ENCODE measurements around the gene DEAF1. TPM values are rescaled to one million over a fixed set of nuclear protein-coding genes. Genes with fewer than 3 reads are reported as not detected.

The DEAF1 gene
- total and polyA plus RNA-seq, 10 of the 15 experiments (the other 5 are each of a cell fraction or from before 2014, with no cell fraction given): 0.68 to 51.3 (median 25.9) TPM

DNA sequence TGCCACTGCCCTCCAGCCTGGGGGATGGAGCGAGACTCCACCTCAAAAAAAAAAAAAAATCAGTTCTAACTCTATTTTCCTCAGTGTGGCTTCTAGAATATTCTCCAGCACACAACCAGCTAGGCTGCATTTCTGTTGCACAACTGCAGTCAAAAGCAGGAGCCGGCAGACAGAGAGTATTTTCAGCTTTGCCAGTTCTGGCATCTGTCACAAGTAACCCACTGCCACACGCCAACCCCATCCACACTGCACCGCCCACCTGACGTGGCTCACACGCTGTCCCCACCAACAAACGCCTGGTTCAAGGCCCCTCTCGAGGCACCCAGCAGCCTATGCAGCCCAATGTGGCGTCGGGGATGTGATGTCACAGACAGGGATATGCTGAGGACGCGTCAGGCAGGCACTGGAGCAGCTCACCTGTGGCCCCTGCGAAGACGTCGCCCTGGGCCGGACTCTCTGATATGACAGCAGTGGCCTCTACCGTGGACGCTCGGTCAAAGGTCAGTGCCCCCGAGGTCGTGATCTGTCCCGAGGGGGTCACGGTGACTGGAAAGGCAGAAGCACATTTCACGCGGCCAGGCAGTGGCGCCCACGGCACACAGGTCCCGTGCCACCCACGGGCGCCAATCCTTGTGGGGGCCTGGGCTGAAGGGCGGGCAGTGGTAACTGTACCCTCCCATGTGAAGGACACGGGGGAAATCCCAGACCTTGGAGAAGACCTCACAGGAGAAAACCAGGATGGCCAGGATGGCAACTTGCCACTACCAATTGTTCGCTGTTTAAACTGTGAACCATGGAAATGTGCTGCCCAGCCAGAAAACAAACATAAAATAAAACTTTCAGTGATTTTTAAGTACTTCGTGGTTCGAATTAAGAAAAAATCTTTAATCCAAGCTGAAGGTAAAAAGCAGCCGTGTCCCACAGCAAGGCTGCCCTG lies 15.5 kb downstream of the DEAF1 start:
- SMC1A ChIA-PET (ENCODE audit: uncharacterized antibody, unreplicated experiment): no interaction called here
- ATAC-seq (no peak), FAIRE-seq (no peak), DNase-seq (ENCODE audit: low read depth, low spot score) (no peak)
- Histone ChIP-seq H2AFZ (ENCODE audit: control insufficient read depth, low read depth, low read length) (no peak overlapping the region), H3K4me3 (no peak overlapping the region), H3K79me2 (ENCODE audit: control insufficient read depth, insufficient read depth, low read length) (no peaks in the 10 kb centered on the region), H3K4me2 (ENCODE audit: control insufficient read depth, insufficient read depth) (no peak overlapping the region), H3K9me3 (replicated peaks; ENCODE audit: control insufficient read depth, insufficient read depth, low read length) (no peaks in the 10 kb centered on the region), H3K4me1 (ENCODE audit: control insufficient read depth, insufficient read depth, low read length) (no peaks in the 10 kb centered on the region), H3K27me3 (replicated peaks in 1 of 2; ENCODE audit: control insufficient read depth in 2 of 2, insufficient read depth in 2 of 2, low read length in 1 of 2) (no peaks in the 10 kb centered on the region), H3K27ac (ENCODE audit: control insufficient read depth, insufficient read depth) (no peak overlapping the region), H3K36me3 (ENCODE audit: control insufficient read depth in 2 of 2, insufficient read depth in 2 of 2, low read length in 1 of 2) (peaks cover 4 to 13% of the 10 kb centered on the region in 2 experiments; a peak in 3 of 4 replicates), H3K9ac (ENCODE audit: control insufficient read depth, insufficient read depth, low read length) (no peak overlapping the region), H4K20me1 (ENCODE audit: control insufficient read depth, insufficient read depth) (no peaks in the 10 kb centered on the region)
- RAD21 ChIA-PET (ENCODE audit: unreplicated experiment): no interaction called here
- TF ChIP-seq TARDBP (IDR thresholded peaks at IDR 0.05; ENCODE audit: borderline replicate concordance) (no peak), MEF2A (IDR thresholded peaks at IDR 0.05; ENCODE audit: insufficient read depth, low read depth, low read length) (no peak), MTA2 (IDR thresholded peaks at IDR 0.05; ENCODE audit: low read depth) (no peak), RFX5 (IDR thresholded peaks at IDR 0.05; ENCODE audit: low read depth, low read length) (no peak), IKZF1 (conservative IDR thresholded peaks at IDR 0.05) (no peak), NFYB (IDR thresholded peaks at IDR 0.05; ENCODE audit: insufficient read depth, low read depth, low read length) (no peak), KLF5 (IDR thresholded peaks at IDR 0.05; ENCODE audit: partially characterized antibody) (no peak), PAX8 (IDR thresholded peaks at IDR 0.05) (no peak), NR2C1 (IDR thresholded peaks at IDR 0.05) (no peak)
- TF ChIP-seq, protein P1, sequence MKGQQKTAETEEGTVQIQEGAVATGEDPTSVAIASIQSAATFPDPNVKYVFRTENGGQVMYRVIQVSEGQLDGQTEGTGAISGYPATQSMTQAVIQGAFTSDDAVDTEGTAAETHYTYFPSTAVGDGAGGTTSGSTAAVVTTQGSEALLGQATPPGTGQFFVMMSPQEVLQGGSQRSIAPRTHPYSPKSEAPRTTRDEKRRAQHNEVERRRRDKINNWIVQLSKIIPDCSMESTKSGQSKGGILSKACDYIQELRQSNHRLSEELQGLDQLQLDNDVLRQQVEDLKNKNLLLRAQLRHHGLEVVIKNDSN (IDR thresholded peaks at IDR 0.05; ENCODE audit: borderline replicate concordance, extremely low read length, insufficient read depth, low read depth, low read length): no peak
- TF ChIP-seq, protein P2, sequence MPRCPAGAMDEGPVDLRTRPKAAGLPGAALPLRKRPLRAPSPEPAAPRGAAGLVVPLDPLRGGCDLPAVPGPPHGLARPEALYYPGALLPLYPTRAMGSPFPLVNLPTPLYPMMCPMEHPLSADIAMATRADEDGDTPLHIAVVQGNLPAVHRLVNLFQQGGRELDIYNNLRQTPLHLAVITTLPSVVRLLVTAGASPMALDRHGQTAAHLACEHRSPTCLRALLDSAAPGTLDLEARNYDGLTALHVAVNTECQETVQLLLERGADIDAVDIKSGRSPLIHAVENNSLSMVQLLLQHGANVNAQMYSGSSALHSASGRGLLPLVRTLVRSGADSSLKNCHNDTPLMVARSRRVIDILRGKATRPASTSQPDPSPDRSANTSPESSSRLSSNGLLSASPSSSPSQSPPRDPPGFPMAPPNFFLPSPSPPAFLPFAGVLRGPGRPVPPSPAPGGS (IDR thresholded peaks at IDR 0.05; ENCODE audit: borderline replicate concordance, insufficient read depth, low read depth, low read length, poor library complexity, severe bottlenecking): no peak
- TF ChIP-seq, protein P3, sequence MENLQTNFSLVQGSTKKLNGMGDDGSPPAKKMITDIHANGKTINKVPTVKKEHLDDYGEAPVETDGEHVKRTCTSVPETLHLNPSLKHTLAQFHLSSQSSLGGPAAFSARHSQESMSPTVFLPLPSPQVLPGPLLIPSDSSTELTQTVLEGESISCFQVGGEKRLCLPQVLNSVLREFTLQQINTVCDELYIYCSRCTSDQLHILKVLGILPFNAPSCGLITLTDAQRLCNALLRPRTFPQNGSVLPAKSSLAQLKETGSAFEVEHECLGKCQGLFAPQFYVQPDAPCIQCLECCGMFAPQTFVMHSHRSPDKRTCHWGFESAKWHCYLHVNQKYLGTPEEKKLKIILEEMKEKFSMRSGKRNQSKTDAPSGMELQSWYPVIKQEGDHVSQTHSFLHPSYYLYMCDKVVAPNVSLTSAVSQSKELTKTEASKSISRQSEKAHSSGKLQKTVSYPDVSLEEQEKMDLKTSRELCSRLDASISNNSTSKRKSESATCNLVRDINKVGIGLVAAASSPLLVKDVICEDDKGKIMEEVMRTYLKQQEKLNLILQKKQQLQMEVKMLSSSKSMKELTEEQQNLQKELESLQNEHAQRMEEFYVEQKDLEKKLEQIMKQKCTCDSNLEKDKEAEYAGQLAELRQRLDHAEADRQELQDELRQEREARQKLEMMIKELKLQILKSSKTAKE (IDR thresholded peaks at IDR 0.05; ENCODE audit: low read depth, poor library complexity, severe bottlenecking): no peak
- WGBS (ENCODE audit: insufficient coverage, insufficient replicate concordance, low lambda C conversion rate, missing lambda C conversion rate): 97% methylated on average over 32 of the region's 36 CpGs
- in situ Hi-C loops (cut with MboI): no loop called here
- POLR2A ChIA-PET: interaction anchor here (0.6 kb wide), 2 partner anchors 12 to 65 kb away, joined by 4 read pairs; no protein-coding TSS in a partner anchor
- BruUV-seq (replicated peaks): no TSS peak
- CTCF ChIA-PET: no interaction called here
- intact Hi-C loops (cut with micrococcal nuclease; ENCODE audit: unreplicated experiment): no loop called here

Measured in GM12878 (cell line).